HepG2 (cell line): ENCODE measurements around the gene WDR47. TPM values are rescaled to one million over a fixed set of nuclear protein-coding genes. Genes with fewer than 3 reads are reported as not detected.
A peak's percentile ranks its signal among the peaks of the same experiment; 100 is the strongest.

Source experiments
- CC2D1A ChIP-seq: sonication (generic); formaldehyde crosslinking; IDR thresholded peaks from 2 replicates; pipeline ENCODE4 v1.8.1; 2023; ENCODE audit warnings: mild to moderate bottlenecking, missing genetic modification reagents
- EZH2 ChIP-seq: conservative IDR thresholded peaks from 2 replicates; pipeline ENCODE4 v1.6.1; 2012; ENCODE audit warnings: mild to moderate bottlenecking, low read depth, low read length, moderate library complexity
- KLF11 ChIP-seq: IDR thresholded peaks from 2 replicates; pipeline ENCODE4 v1.6.1; 2016; ENCODE audit warnings: missing compliant biosample characterization
- MBNL3 ChIP-seq: fragments of 250-450 bp; sonication (Bioruptor Pico); conservative IDR thresholded peaks from 2 replicates; pipeline ENCODE4 v1.8.0; 2022; ENCODE audit warnings: mild to moderate bottlenecking, inconsistent platforms
- MED1 ChIP-seq: sonication (generic); formaldehyde crosslinking; IDR thresholded peaks from 2 replicates; pipeline ENCODE4 v1.4.0; 2020; ENCODE audit warnings: missing genetic modification reagents
- NR2F1 ChIP-seq, 2 experiments: fragments of 450-650 bp in 1 of 2; formaldehyde crosslinking in 1 of 2; IDR thresholded peaks; 2 replicates each; pipeline versions ENCODE4 v1.5.0 to v1.6.1; 2016 to 2020; ENCODE audit warnings: mild to moderate bottlenecking in 1 of 2, missing compliant biosample characterization in 1 of 2, missing genetic modification reagents in 1 of 2, moderate library complexity in 1 of 2
- SMAD1 ChIP-seq: sonication (generic); formaldehyde crosslinking; IDR thresholded peaks from 2 replicates; pipeline ENCODE4 v1.4.0; 2020; ENCODE audit warnings: missing genetic modification reagents, low read depth, mild to moderate bottlenecking, borderline replicate concordance
- SNAPC2 ChIP-seq: sonication (generic); formaldehyde crosslinking; IDR thresholded peaks from 2 replicates; pipeline ENCODE4 v1.8.1; 2022; ENCODE audit warnings: mild to moderate bottlenecking, missing genetic modification reagents
- SSRP1 ChIP-seq: IDR thresholded peaks from 2 replicates; pipeline ENCODE4 v1.6.1; 2016; ENCODE audit warnings: control low read depth
- ZNF552 ChIP-seq: sonication (generic); formaldehyde crosslinking; IDR thresholded peaks from 2 replicates; pipeline ENCODE4 v1.9.0; 2022; ENCODE audit warnings: missing genetic modification reagents, mild to moderate bottlenecking, borderline replicate concordance
- ZNF7 ChIP-seq: IDR thresholded peaks from 2 replicates; pipeline ENCODE4 v1.6.1; 2016; ENCODE audit warnings: missing biosample characterization, missing genetic modification reagents
- ZNF766 ChIP-seq: sonication (generic); formaldehyde crosslinking; IDR thresholded peaks from 2 replicates; pipeline ENCODE4 v1.5.0; 2020; ENCODE audit warnings: missing genetic modification reagents, borderline replicate concordance
- ZNF780A ChIP-seq: sonication (generic); formaldehyde crosslinking; IDR thresholded peaks from 2 replicates; pipeline ENCODE4 v1.8.0; 2022; ENCODE audit warnings: mild to moderate bottlenecking, missing genetic modification reagents, moderate library complexity
- ZNF839 ChIP-seq: sonication (generic); formaldehyde crosslinking; IDR thresholded peaks from 2 replicates; pipeline ENCODE4 v1.4.0; 2020; ENCODE audit warnings: missing genetic modification reagents, mild to moderate bottlenecking, borderline replicate concordance
- ZZZ3 ChIP-seq: sonication (generic); formaldehyde crosslinking; IDR thresholded peaks from 2 replicates; pipeline ENCODE4 v1.4.0; 2020; ENCODE audit warnings: missing genetic modification reagents, mild to moderate bottlenecking, borderline replicate concordance
- polyA plus RNA-seq, 8 experiments: library from polyadenylated mRNA; depleted of rRNA in 3 of 8; stranded (reverse) in 7 of 8; unstranded in 1 of 8; fragments of >200 nt; fragmentation: Illumina TruSeq in 4 of 8; extraction: Trizol in 4 of 8; gene quantifications; 2 replicates each; pipeline versions ENCODE4 v1.2.1 to v1.2.3, GENCODE V29; 2011 to 2016; ENCODE audit warnings: low read depth in 4 of 8, missing spikeins in 1 of 8, mixed read lengths in 1 of 8; ENCODE audit not compliant: insufficient read depth in 1 of 8
- total RNA-seq, 5 experiments: library from RNA; depleted of rRNA; stranded (reverse); fragments of >200 nt; fragmentation: Illumina TruSeq; extraction: Trizol; gene quantifications; 2 replicates each; pipeline ENCODE4 v1.2.3, GENCODE V29; 2016; ENCODE audit warnings: low read depth in 1 of 5
- TF ChIP-seq, protein P1 (sequence below): sonication (generic); formaldehyde crosslinking; conservative IDR thresholded peaks from 2 replicates; pipeline ENCODE4 v1.4.0; 2020; ENCODE audit warnings: missing genetic modification reagents
- TF ChIP-seq, protein P2 (sequence below): sonication (generic); formaldehyde crosslinking; IDR thresholded peaks from 2 replicates; pipeline ENCODE4 v1.8.1; 2023; ENCODE audit warnings: mild to moderate bottlenecking, moderate library complexity, missing genetic modification reagents
- TF ChIP-seq, protein P3 (sequence below): sonication (generic); formaldehyde crosslinking; IDR thresholded peaks from 2 replicates; pipeline ENCODE4 v1.5.0; 2020; ENCODE audit warnings: mild to moderate bottlenecking, missing genetic modification reagents
- TF ChIP-seq, protein P4 (sequence below): sonication (generic); IDR thresholded peaks from 2 replicates; pipeline ENCODE4 v1.6.1; 2016; ENCODE audit warnings: low read depth, borderline replicate concordance
- TF ChIP-seq, protein P5 (sequence below): sonication (generic); formaldehyde crosslinking; IDR thresholded peaks from 2 replicates; pipeline ENCODE4 v1.5.0; 2020; ENCODE audit warnings: mild to moderate bottlenecking, missing genetic modification reagents

WDR47 gene
- total and polyA plus RNA-seq, 2 of the 13 experiments (the other 11 are each of a cell fraction or from before 2014, with no cell fraction given), result 4.3 to 5.9 TPM

DNA sequence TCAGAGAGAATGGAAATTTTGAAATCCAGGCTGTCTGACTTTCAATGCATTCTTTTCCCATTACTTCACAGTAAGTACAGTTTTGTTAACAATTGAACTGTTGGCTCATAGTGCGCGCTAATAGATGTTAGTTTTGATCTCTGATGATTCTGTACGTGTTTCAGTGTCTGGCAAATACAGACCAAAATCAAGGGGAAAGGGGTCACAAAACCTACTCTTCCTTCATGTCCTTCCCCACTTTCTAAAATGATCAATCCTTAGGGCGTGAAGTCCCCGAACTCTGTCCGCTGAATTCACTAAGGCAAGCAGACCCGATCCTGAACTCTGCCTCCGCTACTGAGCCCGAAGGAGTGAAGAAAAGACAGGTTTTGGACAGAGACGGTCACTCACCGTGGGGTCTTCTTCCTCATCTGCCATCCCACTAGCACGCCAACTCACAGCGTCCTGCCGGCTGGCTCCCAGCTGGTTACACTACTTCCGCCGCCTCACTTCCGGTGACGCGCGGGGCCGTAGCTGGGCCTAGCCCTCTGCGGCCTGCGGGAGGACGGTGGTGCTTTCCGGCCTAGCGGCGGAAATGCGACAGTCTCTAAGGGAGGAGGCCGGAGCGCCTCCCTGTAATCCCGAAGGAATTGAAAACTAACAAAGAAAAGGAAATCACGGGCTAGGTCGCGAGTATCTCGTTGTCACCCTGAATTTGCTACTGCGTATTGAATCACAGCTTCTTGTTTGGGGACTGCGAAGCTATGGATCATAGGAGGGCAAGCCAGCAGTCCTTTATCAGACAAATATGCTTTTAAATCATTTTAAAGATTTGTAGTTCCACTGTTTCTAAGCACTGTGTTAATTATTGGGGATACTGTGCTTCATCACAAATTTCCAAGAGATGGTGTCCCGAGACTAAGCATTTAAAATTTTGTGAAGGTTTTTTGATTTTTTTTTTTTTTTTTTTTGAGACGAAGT is 33.9 kb upstream of the WDR47 start, which contains the start of gene TAF13 (continued):
- TF ChIP-seq KLF11 (CRISPR knock-in tag) (peak; percentile 86; the same call in 1 of the 2 replicates), NR2F1 (CRISPR knock-in tag; IDR thresholded peaks at IDR 0.05) (no peak), ZNF839 (peak; percentile 60; the same call in 1 of the 2 replicates), ZNF552 (0 out of 2 replicates have a peak, but pooled peaks have one; percentile 32), CC2D1A (CRISPR knock-in tag) (no peak), SNAPC2 (CRISPR knock-in tag) (no peak), EZH2 (no peak), ZNF766 (CRISPR knock-in tag) (no peak), ZNF780A (CRISPR knock-in tag) (no peak), ZZZ3 (CRISPR knock-in tag) (peak; percentile 99; the same call in 1 of the 2 replicates), SMAD1 (CRISPR knock-in tag) (no peak; the same call in 1 of the 2 replicates), ZNF7 (CRISPR knock-in tag) (no peak), SSRP1 (CRISPR knock-in tag) (no peak), MED1 (CRISPR knock-in tag) (peak; percentile 78), MBNL3 (CRISPR knock-in tag) (no peak)
- TF ChIP-seq, protein P1, sequence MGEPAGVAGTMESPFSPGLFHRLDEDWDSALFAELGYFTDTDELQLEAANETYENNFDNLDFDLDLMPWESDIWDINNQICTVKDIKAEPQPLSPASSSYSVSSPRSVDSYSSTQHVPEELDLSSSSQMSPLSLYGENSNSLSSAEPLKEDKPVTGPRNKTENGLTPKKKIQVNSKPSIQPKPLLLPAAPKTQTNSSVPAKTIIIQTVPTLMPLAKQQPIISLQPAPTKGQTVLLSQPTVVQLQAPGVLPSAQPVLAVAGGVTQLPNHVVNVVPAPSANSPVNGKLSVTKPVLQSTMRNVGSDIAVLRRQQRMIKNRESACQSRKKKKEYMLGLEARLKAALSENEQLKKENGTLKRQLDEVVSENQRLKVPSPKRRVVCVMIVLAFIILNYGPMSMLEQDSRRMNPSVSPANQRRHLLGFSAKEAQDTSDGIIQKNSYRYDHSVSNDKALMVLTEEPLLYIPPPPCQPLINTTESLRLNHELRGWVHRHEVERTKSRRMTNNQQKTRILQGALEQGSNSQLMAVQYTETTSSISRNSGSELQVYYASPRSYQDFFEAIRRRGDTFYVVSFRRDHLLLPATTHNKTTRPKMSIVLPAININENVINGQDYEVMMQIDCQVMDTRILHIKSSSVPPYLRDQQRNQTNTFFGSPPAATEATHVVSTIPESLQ, result no peak
- TF ChIP-seq, protein P2, sequence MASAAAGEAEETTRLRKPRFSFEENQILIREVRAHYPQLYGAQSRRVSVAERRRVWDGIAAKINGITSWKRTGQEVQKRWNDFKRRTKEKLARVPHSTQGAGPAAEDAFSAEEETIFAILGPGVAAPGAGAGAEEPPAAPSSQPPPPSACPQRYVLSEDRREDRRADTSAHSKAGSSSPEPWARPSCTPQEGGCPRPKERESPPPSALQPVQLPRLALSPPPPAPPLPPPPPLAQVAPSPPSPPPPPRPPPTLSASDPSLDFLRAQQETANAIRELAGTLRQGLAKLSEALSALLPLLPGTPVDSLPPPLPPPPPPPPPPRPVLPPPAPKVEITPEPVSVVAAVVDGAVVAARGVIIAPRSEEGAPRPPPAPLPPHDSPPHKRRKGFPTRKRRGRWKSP (CRISPR knock-in tag), result no peak
- TF ChIP-seq, protein P3, sequence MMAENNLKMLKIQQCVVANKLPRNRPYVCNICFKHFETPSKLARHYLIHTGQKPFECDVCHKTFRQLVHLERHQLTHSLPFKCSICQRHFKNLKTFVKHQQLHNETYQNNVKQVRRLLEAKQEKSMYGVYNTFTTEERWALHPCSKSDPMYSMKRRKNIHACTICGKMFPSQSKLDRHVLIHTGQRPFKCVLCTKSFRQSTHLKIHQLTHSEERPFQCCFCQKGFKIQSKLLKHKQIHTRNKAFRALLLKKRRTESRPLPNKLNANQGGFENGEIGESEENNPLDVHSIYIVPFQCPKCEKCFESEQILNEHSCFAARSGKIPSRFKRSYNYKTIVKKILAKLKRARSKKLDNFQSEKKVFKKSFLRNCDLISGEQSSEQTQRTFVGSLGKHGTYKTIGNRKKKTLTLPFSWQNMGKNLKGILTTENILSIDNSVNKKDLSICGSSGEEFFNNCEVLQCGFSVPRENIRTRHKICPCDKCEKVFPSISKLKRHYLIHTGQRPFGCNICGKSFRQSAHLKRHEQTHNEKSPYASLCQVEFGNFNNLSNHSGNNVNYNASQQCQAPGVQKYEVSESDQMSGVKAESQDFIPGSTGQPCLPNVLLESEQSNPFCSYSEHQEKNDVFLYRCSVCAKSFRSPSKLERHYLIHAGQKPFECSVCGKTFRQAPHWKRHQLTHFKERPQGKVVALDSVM (CRISPR knock-in tag), result peak; percentile 70; the same call in 1 of the 2 replicates
- TF ChIP-seq, protein P4, sequence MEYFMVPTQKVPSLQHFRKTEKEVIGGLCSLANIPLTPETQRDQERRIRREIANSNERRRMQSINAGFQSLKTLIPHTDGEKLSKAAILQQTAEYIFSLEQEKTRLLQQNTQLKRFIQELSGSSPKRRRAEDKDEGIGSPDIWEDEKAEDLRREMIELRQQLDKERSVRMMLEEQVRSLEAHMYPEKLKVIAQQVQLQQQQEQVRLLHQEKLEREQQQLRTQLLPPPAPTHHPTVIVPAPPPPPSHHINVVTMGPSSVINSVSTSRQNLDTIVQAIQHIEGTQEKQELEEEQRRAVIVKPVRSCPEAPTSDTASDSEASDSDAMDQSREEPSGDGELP, result peak; percentile 100
- TF ChIP-seq, protein P5, sequence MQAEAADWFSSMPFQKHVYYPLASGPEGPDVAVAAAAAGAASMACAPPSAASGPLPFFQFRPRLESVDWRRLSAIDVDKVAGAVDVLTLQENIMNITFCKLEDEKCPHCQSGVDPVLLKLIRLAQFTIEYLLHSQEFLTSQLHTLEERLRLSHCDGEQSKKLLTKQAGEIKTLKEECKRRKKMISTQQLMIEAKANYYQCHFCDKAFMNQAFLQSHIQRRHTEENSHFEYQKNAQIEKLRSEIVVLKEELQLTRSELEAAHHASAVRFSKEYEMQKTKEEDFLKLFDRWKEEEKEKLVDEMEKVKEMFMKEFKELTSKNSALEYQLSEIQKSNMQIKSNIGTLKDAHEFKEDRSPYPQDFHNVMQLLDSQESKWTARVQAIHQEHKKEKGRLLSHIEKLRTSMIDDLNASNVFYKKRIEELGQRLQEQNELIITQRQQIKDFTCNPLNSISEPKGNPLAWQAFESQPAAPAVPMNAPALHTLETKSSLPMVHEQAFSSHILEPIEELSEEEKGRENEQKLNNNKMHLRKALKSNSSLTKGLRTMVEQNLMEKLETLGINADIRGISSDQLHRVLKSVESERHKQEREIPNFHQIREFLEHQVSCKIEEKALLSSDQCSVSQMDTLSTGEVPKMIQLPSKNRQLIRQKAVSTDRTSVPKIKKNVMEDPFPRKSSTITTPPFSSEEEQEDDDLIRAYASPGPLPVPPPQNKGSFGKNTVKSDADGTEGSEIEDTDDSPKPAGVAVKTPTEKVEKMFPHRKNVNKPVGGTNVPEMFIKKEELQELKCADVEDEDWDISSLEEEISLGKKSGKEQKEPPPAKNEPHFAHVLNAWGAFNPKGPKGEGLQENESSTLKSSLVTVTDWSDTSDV (CRISPR knock-in tag), result no peak
